GM12878 (cell line): Measurements from ENCODE around the gene NR1I2.

Source experiments
- FOXM1 ChIP-seq: IDR thresholded peaks from 2 replicates; pipeline ENCODE4 v1.6.1; 2012; ENCODE audit warnings: low read depth, mild to moderate bottlenecking, inconsistent platforms, low read length, moderate library complexity
- RAD21 ChIP-seq: IDR thresholded peaks from 2 replicates; pipeline ENCODE4 v1.6.1; 2011; ENCODE audit warnings: mild to moderate bottlenecking, low read depth, low read length, moderate library complexity; ENCODE audit not compliant: insufficient read depth
- SRF ChIP-seq, 2 experiments: IDR thresholded peaks; 2 replicates each; pipeline ENCODE4 v1.6.1; 2011; ENCODE audit warnings: low read depth in 2 of 2, low read length in 2 of 2, mild to moderate bottlenecking in 1 of 2, moderate library complexity in 1 of 2
- TF ChIP-seq, protein P1 (sequence below), 3 experiments: IDR thresholded peaks in 2 of 3; conservative IDR thresholded peaks in 1 of 3; 2 replicates each; pipeline ENCODE4 v1.5.1; 2011; ENCODE audit warnings: low read depth in 3 of 3, low read length in 3 of 3, mild to moderate bottlenecking in 3 of 3, control low read depth in 2 of 3, moderate library complexity in 2 of 3, inconsistent platforms in 1 of 3, mixed read lengths in 1 of 3; ENCODE audit not compliant: control insufficient read depth in 2 of 3, insufficient read depth in 1 of 3; ENCODE audit errors: extremely low read depth in 1 of 3

DNA sequence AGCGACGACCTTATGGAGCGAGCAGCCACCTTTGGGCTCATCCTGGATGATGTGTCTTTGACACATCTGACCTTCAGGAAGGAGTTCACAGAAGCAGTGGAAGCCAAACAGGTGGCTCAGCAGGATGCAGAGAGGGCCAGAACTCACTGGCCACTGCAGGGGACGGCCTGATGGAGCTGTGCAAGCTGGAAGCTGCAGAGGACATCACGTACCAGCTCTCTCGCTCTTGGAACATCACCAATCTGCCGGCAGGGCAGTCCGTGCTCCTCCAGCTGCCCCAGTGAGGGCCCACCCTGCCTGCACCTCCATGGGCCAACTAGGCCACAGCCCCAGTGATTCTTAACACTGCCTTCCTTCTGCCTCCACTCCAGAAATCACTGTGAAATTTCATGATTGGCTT, 10.4 kb downstream of the NR1I2 start:
- TF ChIP-seq, protein P1, sequence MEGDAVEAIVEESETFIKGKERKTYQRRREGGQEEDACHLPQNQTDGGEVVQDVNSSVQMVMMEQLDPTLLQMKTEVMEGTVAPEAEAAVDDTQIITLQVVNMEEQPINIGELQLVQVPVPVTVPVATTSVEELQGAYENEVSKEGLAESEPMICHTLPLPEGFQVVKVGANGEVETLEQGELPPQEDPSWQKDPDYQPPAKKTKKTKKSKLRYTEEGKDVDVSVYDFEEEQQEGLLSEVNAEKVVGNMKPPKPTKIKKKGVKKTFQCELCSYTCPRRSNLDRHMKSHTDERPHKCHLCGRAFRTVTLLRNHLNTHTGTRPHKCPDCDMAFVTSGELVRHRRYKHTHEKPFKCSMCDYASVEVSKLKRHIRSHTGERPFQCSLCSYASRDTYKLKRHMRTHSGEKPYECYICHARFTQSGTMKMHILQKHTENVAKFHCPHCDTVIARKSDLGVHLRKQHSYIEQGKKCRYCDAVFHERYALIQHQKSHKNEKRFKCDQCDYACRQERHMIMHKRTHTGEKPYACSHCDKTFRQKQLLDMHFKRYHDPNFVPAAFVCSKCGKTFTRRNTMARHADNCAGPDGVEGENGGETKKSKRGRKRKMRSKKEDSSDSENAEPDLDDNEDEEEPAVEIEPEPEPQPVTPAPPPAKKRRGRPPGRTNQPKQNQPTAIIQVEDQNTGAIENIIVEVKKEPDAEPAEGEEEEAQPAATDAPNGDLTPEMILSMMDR (IDR thresholded peaks at IDR 0.05 in 2 of 3, conservative IDR thresholded peaks at IDR 0.05 in 1 of 3; ENCODE audit: control insufficient read depth in 2 of 3, extremely low read depth in 1 of 3, insufficient read depth in 1 of 3, low read depth in 3 of 3, low read length in 3 of 3), result no peak
- TF ChIP-seq FOXM1, result no peak
- no peak for TF ChIP-seq RAD21
- no peak for TF ChIP-seq SRF (IDR thresholded peaks at IDR 0.05; ENCODE audit: low read depth in 2 of 2, low read length in 2 of 2)
